Mesothelial cell of epicardium (in vitro differentiated cells): ENCODE measurements around the gene CD300A. TPM values are rescaled to one million over a fixed set of nuclear protein-coding genes. Genes with fewer than 3 reads are reported as not detected.

Source experiments
- DNase-seq, 2 experiments: peaks; one replicate each; pipeline ENCODE4 v3.0.0; 2021; ENCODE audit warnings: low spot score in 2 of 2; ENCODE audit not compliant: unreplicated experiment in 2 of 2
- H3K27ac Mint-ChIP-seq: 2 replicates; pipeline ENCODE4 v1.8.0; 2021; ENCODE audit warnings: mixed read lengths
- H3K27me3 Mint-ChIP-seq: 2 replicates; pipeline ENCODE4 v1.8.0; 2021; ENCODE audit warnings: low read depth, mixed read lengths
- H3K36me3 Mint-ChIP-seq: 2 replicates; pipeline ENCODE4 v1.8.0; 2021; ENCODE audit warnings: mixed read lengths
- H3K4me1 Mint-ChIP-seq: 2 replicates; pipeline ENCODE4 v1.8.0; 2021; ENCODE audit warnings: mixed read lengths
- H3K4me3 Mint-ChIP-seq: 2 replicates; pipeline ENCODE4 v1.8.0; 2021; ENCODE audit warnings: mild to moderate bottlenecking, moderate library complexity, mixed read lengths
- H3K9me3 Mint-ChIP-seq: 2 replicates; pipeline ENCODE4 v1.8.0; 2021; ENCODE audit warnings: mixed read lengths
- CTCF ChIP-seq: fragments of 200-600 bp; sonication (generic); IDR thresholded peaks from one replicate; pipeline ENCODE4 v1.5.0; 2021; ENCODE audit warnings: antibody characterized with exemption; ENCODE audit not compliant: unreplicated experiment
- total RNA-seq: library from RNA; stranded (reverse); gene quantifications from 3 replicates; pipeline ENCODE4 v1.2.1, GENCODE V29; 2021

The CD300A gene
- total RNA-seq, 1 donor from 2014 or later = not detected

GRCh38 chr17:74435775-74436359 is 30.6 kb upstream of the CD300A start:
- no peak overlapping the region for H3K4me3 Mint-ChIP-seq

GRCh38 chr17:74437702-74438101 is 28.7 kb upstream of the CD300A start:
- TF ChIP-seq CTCF = no peak
- H3K36me3 Mint-ChIP-seq = peaks cover 15% of the 10 kb centered on the region
- H3K27ac Mint-ChIP-seq = no peak overlapping the region
- no peaks in the 10 kb centered on the region for H3K27me3 Mint-ChIP-seq
- DNase-seq = no peak
- peaks cover 9% of the 10 kb centered on the region for H3K9me3 Mint-ChIP-seq
- peaks cover 15% of the 10 kb centered on the region for H3K4me1 Mint-ChIP-seq
- no peak overlapping the region for H3K4me3 Mint-ChIP-seq

More at GRCh38 chr17:74435775-74436359, 30.6 kb upstream of the CD300A start:
- Mint-ChIP-seq H3K9me3 (peaks cover 9% of the 10 kb centered on the region), H3K36me3 (peaks cover 12% of the 10 kb centered on the region), H3K27ac (no peak overlapping the region), H3K27me3 (no peaks in the 10 kb centered on the region), H3K4me1 (peaks cover 18% of the 10 kb centered on the region)
- TF ChIP-seq CTCF = no peak
- no peak for DNase-seq

GRCh38 chr17:74439691-74440567 is 26.5 kb upstream of the CD300A start:
- Mint-ChIP-seq H3K9me3 (peaks cover 9% of the 10 kb centered on the region), H3K4me1 (peaks cover 7% of the 10 kb centered on the region), H3K36me3 (peaks cover 19% of the 10 kb centered on the region), H3K27me3 (no peaks in the 10 kb centered on the region), H3K4me3 (no peak overlapping the region), H3K27ac (no peak overlapping the region)
- TF ChIP-seq CTCF = no peak
- no peak for DNase-seq

- DNase-seq = no peak
- peaks cover 9% of the 10 kb centered on the region for H3K9me3 Mint-ChIP-seq
- no peak for TF ChIP-seq CTCF
- H3K27ac Mint-ChIP-seq = no peak overlapping the region
- H3K36me3 Mint-ChIP-seq = peaks cover 19% of the 10 kb centered on the region
- H3K27me3 Mint-ChIP-seq = no peaks in the 10 kb centered on the region
- no peak overlapping the region for H3K4me3 Mint-ChIP-seq
- peaks cover 7% of the 10 kb centered on the region for H3K4me1 Mint-ChIP-seq
These were observed 24.9 kb upstream of the CD300A start for GRCh38 chr17:74441537-74441936.

GRCh38 chr17:74442291-74442669 is 24.2 kb upstream of the CD300A start:
- no peak for TF ChIP-seq CTCF
- peaks cover 21% of the 10 kb centered on the region for H3K36me3 Mint-ChIP-seq
- no peaks in the 10 kb centered on the region for H3K27me3 Mint-ChIP-seq
- H3K4me3 Mint-ChIP-seq = no peak overlapping the region
- H3K9me3 Mint-ChIP-seq = peaks cover 6% of the 10 kb centered on the region
- DNase-seq = no peak
- peak overlapping the region; percentile 41 for H3K27ac Mint-ChIP-seq
- peaks cover 7% of the 10 kb centered on the region for H3K4me1 Mint-ChIP-seq
